Ovary (tissue), 3 donors: Measurements from ENCODE around the gene SRP19.

Source experiments
- EP300 ChIP-seq: sonication (generic); formaldehyde crosslinking; IDR thresholded peaks from one replicate; pipeline ENCODE4 v1.6.1; 2017; ENCODE audit warnings: antibody characterized with exemption
- POLR2A ChIP-seq: fragments of 450-650 bp; IDR thresholded peaks from one replicate; pipeline ENCODE4 v1.6.1; 2017; ENCODE audit warnings: antibody characterized with exemption, mild to moderate bottlenecking, moderate library complexity
- TF ChIP-seq, protein P1 (sequence below), 3 donors: fragments of 450-650 bp in 2 of 3; fragments of 200-600 bp in 1 of 3; IDR thresholded peaks; one replicate each; pipeline versions ENCODE4 v1.5.1 to v1.8.0; 2016 to 2022; ENCODE audit warnings: antibody characterized with exemption in 3 of 3, mild to moderate bottlenecking in 1 of 3
- donor health status: DM: no; HTN: no; CAD: no.

DNA sequence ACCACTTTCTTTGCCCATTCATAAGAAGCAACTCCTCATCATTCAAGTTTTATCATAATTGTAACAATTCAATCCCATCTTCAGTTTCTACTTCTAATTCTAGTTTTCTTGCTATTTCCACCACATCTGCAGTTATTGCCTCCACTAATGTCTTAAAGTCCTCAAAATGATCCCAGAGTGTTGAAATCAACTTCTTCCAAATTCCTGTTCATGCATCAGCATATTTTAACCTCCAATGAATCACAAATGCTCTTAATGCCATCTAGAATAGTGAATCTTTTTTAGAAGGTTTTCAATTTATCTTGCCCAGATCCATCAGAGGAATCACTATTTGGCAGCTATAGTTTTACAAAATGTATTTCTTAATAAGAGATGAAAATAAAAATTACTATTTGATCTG is 3.2 kb upstream of the SRP19 start:
- TF ChIP-seq POLR2A = no peak
- TF ChIP-seq, protein P1, sequence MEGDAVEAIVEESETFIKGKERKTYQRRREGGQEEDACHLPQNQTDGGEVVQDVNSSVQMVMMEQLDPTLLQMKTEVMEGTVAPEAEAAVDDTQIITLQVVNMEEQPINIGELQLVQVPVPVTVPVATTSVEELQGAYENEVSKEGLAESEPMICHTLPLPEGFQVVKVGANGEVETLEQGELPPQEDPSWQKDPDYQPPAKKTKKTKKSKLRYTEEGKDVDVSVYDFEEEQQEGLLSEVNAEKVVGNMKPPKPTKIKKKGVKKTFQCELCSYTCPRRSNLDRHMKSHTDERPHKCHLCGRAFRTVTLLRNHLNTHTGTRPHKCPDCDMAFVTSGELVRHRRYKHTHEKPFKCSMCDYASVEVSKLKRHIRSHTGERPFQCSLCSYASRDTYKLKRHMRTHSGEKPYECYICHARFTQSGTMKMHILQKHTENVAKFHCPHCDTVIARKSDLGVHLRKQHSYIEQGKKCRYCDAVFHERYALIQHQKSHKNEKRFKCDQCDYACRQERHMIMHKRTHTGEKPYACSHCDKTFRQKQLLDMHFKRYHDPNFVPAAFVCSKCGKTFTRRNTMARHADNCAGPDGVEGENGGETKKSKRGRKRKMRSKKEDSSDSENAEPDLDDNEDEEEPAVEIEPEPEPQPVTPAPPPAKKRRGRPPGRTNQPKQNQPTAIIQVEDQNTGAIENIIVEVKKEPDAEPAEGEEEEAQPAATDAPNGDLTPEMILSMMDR (IDR thresholded peaks at IDR 0.05) = no peak
- no peak for TF ChIP-seq EP300
